Astrocyte (in vitro differentiated cells and primary cell): ENCODE measurements around the gene APOBEC3C. TPM values are rescaled to one million over a fixed set of nuclear protein-coding genes. Genes with fewer than 3 reads are reported as not detected.
"Not testable (repeated sequence)": the region's sequence is repeated elsewhere in the genome, so short reads cannot be mapped to it uniquely, and the experiment has no call there.

Source experiments
- DNase-seq: peaks from one replicate; pipeline ENCODE4 v3.0.0-alpha.2; 2010; ENCODE audit warnings: low read depth
- FAIRE-seq: peaks from 2 replicates; lab custom pipeline; 2011; peaks lifted over from hg19 to GRCh38; lab: Jason Lieb, UNC
- H2AFZ ChIP-seq: 2 replicates; pipeline ENCODE4 v1.6.0; 2012; ENCODE audit warnings: low read depth, low read length, inconsistent platforms
- H3K27ac ChIP-seq: 2 replicates; pipeline ENCODE4 v1.5.1; 2011; ENCODE audit warnings: low read depth, low read length, inconsistent platforms
- H3K27me3 ChIP-seq: 2 replicates; pipeline ENCODE4 v1.6.0; 2011; ENCODE audit warnings: low read length, inconsistent platforms; ENCODE audit not compliant: insufficient read depth
- H3K36me3 ChIP-seq: 2 replicates; pipeline ENCODE4 v1.5.1; 2011; ENCODE audit warnings: low read length, inconsistent platforms; ENCODE audit not compliant: insufficient read depth
- H3K4me1 ChIP-seq: 2 replicates; pipeline ENCODE4 v1.5.1; 2011; ENCODE audit warnings: low read length, inconsistent platforms; ENCODE audit not compliant: insufficient read depth
- H3K4me2 ChIP-seq: 2 replicates; pipeline ENCODE4 v1.6.0; 2012; ENCODE audit warnings: low read length, inconsistent platforms
- H3K4me3 ChIP-seq: 2 replicates; pipeline ENCODE4 v1.5.1; 2011; ENCODE audit warnings: low read depth, mild to moderate bottlenecking, low read length, inconsistent platforms; ENCODE audit not compliant: insufficient read depth
- H3K79me2 ChIP-seq: 2 replicates; pipeline ENCODE4 v1.6.0; 2012; ENCODE audit warnings: mild to moderate bottlenecking, low read length, inconsistent platforms; ENCODE audit not compliant: insufficient read depth
- H3K9ac ChIP-seq: 2 replicates; pipeline ENCODE4 v1.6.0; 2012; ENCODE audit warnings: mild to moderate bottlenecking, low read length, inconsistent platforms
- H3K9me3 ChIP-seq: 2 replicates; pipeline ENCODE4 v1.5.1; 2012; ENCODE audit warnings: low read depth, mild to moderate bottlenecking, low read length, inconsistent platforms; ENCODE audit not compliant: insufficient read depth
- H4K20me1 ChIP-seq: 2 replicates; pipeline ENCODE4 v1.6.0; 2012; ENCODE audit warnings: low read length, inconsistent platforms; ENCODE audit not compliant: insufficient read depth
- H3K27ac Mint-ChIP-seq: one replicate; pipeline ENCODE4 v1.8.0; 2021; ENCODE audit warnings: mild to moderate bottlenecking, mixed read lengths; ENCODE audit not compliant: unreplicated experiment
- H3K27me3 Mint-ChIP-seq: one replicate; pipeline ENCODE4 v1.8.0; 2021; ENCODE audit warnings: low read depth, mixed read lengths; ENCODE audit not compliant: unreplicated experiment
- H3K36me3 Mint-ChIP-seq: one replicate; pipeline ENCODE4 v1.8.0; 2021; ENCODE audit warnings: low read depth, mixed read lengths; ENCODE audit not compliant: unreplicated experiment
- H3K4me1 Mint-ChIP-seq: one replicate; pipeline ENCODE4 v1.8.0; 2021; ENCODE audit warnings: low read depth, mixed read lengths; ENCODE audit not compliant: unreplicated experiment
- H3K4me3 Mint-ChIP-seq: one replicate; pipeline ENCODE4 v1.8.0; 2021; ENCODE audit warnings: mild to moderate bottlenecking, moderate library complexity, mixed read lengths; ENCODE audit not compliant: unreplicated experiment
- H3K9me3 Mint-ChIP-seq: one replicate; pipeline ENCODE4 v1.8.0; 2021; ENCODE audit warnings: mild to moderate bottlenecking, mixed read lengths; ENCODE audit not compliant: unreplicated experiment
- CTCF ChIP-seq: IDR thresholded peaks from 2 replicates; pipeline ENCODE4 v1.5.1; 2011; ENCODE audit warnings: low read depth, mild to moderate bottlenecking, inconsistent platforms, low read length, moderate library complexity; ENCODE audit not compliant: insufficient read depth
- EZH2 ChIP-seq: IDR thresholded peaks from 2 replicates; pipeline ENCODE4 v1.6.1; 2012; ENCODE audit warnings: mild to moderate bottlenecking, low read length, inconsistent platforms; ENCODE audit not compliant: insufficient read depth
- total RNA-seq: library from RNA; stranded (reverse); gene quantifications from 2 replicates; pipeline ENCODE4 v1.2.1, GENCODE V29; 2021

The APOBEC3C gene
- total RNA-seq, 1 donor from 2014 or later: 32.5 TPM

- Histone ChIP-seq H3K4me1 (no peaks in the 10 kb centered on the region), H2AFZ (no peak overlapping the region), H3K4me2 (no peak overlapping the region), H3K27ac (no peak overlapping the region), H3K36me3 (no peaks in the 10 kb centered on the region), H3K9ac (no peak overlapping the region), H3K9me3 (peaks cover 5% of the 10 kb centered on the region), H3K79me2 (no peaks in the 10 kb centered on the region), H3K27me3 (peaks cover 13% of the 10 kb centered on the region), H3K4me3 (no peak overlapping the region), H4K20me1 (no peaks in the 10 kb centered on the region)
- Mint-ChIP-seq H3K9me3 (peaks cover 9% of the 10 kb centered on the region), H3K27ac (no peak overlapping the region), H3K4me3 (no peak overlapping the region), H3K4me1 (no peaks in the 10 kb centered on the region), H3K27me3 (peaks cover 18% of the 10 kb centered on the region), H3K36me3 (no peaks in the 10 kb centered on the region)
- TF ChIP-seq EZH2: no peak
- no peak for TF ChIP-seq CTCF
- DNase-seq (no peak), FAIRE-seq (no peak)
Measured at GRCh38 chr22:38974170-38974825, 39.8 kb upstream of the APOBEC3C start.

GRCh38 chr22:38974826-38975175 is 39.3 kb upstream of the APOBEC3C start:
- Histone ChIP-seq H3K4me1 (no peaks in the 10 kb centered on the region), H3K9me3 (peaks cover 5% of the 10 kb centered on the region), H3K9ac (no peak overlapping the region), H3K4me2 (no peak overlapping the region), H3K79me2 (no peaks in the 10 kb centered on the region), H2AFZ (no peak overlapping the region), H4K20me1 (no peaks in the 10 kb centered on the region), H3K27ac (no peak overlapping the region), H3K4me3 (no peak overlapping the region), H3K27me3 (peaks cover 9% of the 10 kb centered on the region), H3K36me3 (no peaks in the 10 kb centered on the region)
- no peak for FAIRE-seq
- TF ChIP-seq CTCF: no peak
- no peaks in the 10 kb centered on the region for H3K36me3 Mint-ChIP-seq
- H3K4me3 Mint-ChIP-seq: no peak overlapping the region
- H3K9me3 Mint-ChIP-seq: peaks cover 9% of the 10 kb centered on the region
- peaks cover 16% of the 10 kb centered on the region for H3K27me3 Mint-ChIP-seq
- no peak overlapping the region for H3K27ac Mint-ChIP-seq
- no peaks in the 10 kb centered on the region for H3K4me1 Mint-ChIP-seq
- DNase-seq: no peak

GRCh38 chr22:38977289-38977688 is 36.8 kb upstream of the APOBEC3C start:
- H3K4me1 Mint-ChIP-seq, H3K27ac ChIP-seq, H3K4me2 ChIP-seq, DNase-seq, H3K9ac ChIP-seq, H3K27me3 ChIP-seq, H3K36me3 Mint-ChIP-seq, H3K4me3 Mint-ChIP-seq, H3K27ac Mint-ChIP-seq, H2AFZ ChIP-seq, H3K36me3 ChIP-seq, H3K27me3 Mint-ChIP-seq, H4K20me1 ChIP-seq, H3K9me3 ChIP-seq, FAIRE-seq, H3K4me3 ChIP-seq, H3K9me3 Mint-ChIP-seq, H3K79me2 ChIP-seq, H3K4me1 ChIP-seq: not testable (repeated sequence)

GRCh38 chr22:38980587-38980986 is 33.5 kb upstream of the APOBEC3C start:
- H3K27me3 ChIP-seq, H3K36me3 ChIP-seq, H3K9me3 ChIP-seq, H3K4me3 ChIP-seq, H2AFZ ChIP-seq, H3K9ac ChIP-seq, H3K27ac ChIP-seq, H3K4me1 Mint-ChIP-seq, H4K20me1 ChIP-seq, H3K4me3 Mint-ChIP-seq, H3K79me2 ChIP-seq, H3K4me2 ChIP-seq, H3K27ac Mint-ChIP-seq, H3K27me3 Mint-ChIP-seq, FAIRE-seq, H3K36me3 Mint-ChIP-seq, DNase-seq, H3K9me3 Mint-ChIP-seq: not testable (repeated sequence)
- H3K4me1 ChIP-seq: peaks cover 22% of the 10 kb centered on the region
